ENCODE results near the gene RTN4.

The RTN4 gene

DNA sequence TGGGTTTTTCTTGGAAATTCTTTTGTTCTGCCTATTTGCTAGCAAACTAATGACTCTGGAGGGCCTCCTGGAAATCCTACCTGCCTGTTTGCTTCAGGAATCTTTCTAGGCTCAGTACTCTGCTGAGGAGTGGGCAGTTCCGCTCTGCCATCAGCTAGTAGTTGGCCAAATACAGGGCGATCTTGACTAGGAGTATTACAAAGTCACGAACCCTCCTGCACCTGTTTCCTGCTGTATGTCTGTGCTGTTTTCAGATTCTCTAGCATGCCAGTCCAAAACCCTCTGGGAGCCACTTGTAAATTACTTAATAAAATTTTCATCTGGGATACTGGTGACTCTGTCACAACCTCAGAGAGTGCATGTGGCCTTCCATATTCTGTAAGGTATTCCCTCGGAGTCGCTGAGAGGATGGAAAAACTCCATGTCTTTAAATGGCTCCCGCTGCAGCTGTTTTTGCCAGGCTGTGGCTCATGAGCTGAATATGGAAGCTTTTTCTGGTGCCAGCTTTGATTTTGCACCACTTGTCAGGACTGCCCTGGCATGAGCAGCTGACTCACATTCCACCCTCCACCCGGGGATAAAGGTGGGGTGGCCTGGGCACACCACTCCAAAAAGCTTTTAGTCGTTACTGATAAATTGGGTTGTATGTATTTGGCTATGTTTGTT, 123.0 kb downstream of the RTN4 start:
- TF ChIP-seq, protein P1, sequence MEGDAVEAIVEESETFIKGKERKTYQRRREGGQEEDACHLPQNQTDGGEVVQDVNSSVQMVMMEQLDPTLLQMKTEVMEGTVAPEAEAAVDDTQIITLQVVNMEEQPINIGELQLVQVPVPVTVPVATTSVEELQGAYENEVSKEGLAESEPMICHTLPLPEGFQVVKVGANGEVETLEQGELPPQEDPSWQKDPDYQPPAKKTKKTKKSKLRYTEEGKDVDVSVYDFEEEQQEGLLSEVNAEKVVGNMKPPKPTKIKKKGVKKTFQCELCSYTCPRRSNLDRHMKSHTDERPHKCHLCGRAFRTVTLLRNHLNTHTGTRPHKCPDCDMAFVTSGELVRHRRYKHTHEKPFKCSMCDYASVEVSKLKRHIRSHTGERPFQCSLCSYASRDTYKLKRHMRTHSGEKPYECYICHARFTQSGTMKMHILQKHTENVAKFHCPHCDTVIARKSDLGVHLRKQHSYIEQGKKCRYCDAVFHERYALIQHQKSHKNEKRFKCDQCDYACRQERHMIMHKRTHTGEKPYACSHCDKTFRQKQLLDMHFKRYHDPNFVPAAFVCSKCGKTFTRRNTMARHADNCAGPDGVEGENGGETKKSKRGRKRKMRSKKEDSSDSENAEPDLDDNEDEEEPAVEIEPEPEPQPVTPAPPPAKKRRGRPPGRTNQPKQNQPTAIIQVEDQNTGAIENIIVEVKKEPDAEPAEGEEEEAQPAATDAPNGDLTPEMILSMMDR (IDR thresholded peaks at IDR 0.05; ENCODE audit: insufficient read depth, missing control alignments): no peak
- no peak for FAIRE-seq
- DNase-seq (ENCODE audit: insufficient read length, low spot score): no peak

DNA sequence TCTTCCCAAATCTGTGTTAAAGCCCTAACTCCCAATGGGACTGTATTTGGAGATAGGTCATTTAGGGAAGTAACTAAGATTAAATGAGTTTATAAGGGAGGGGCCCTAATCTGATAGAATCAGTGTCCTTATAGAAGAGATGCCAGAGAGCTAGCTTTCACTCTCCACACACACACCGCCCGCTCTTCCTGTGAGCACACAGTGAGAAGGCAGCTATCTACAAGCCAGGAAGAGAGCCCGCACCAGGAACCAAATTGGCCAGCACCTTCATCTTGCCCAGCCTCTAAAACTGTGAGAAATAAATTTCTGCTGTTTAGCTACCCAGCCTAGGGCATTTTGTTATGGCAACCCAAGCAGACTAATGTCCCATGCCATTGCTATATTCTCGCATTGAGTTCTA, 125.2 kb downstream of the RTN4 start:
- TF ChIP-seq, protein P1 (IDR thresholded peaks at IDR 0.05; ENCODE audit: insufficient read depth, missing control alignments): no peak
- FAIRE-seq (no peak), DNase-seq (ENCODE audit: insufficient read length, low spot score) (no peak)

DNA sequence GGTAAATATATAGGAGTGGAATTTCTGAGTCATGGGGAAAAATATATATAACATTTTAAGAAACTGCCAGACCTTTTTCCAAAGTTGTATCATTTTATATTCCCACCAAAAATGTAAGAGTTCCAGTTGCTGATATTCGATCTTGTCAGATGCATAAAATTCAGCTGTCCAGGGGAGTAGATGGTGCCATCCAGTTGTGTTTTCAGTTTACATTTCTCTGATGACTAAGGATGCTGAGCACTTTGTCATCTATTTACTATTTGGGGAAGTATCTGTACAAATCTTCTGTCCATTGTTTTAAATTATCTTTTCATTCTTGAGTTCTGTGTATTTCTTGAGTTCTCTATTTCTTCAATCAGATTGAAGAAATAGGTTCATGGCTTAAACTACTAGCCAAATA, 126.1 kb downstream of the RTN4 start:
- no peak for FAIRE-seq
- TF ChIP-seq, protein P1 (IDR thresholded peaks at IDR 0.05; ENCODE audit: insufficient read depth, missing control alignments): no peak
- no peak for DNase-seq (ENCODE audit: insufficient read length, low spot score)

Data from D721Med (cell line).